Lower leg skin (tissue), 3 donors: Measurements from ENCODE around the gene PNN.

Source experiments
- POLR2A ChIP-seq, 2 donors: fragments of 450-650 bp; IDR thresholded peaks; one replicate each; pipeline ENCODE4 v1.6.1; 2016 to 2017; ENCODE audit warnings: antibody characterized with exemption in 2 of 2, mild to moderate bottlenecking in 1 of 2, moderate library complexity in 1 of 2
- TF ChIP-seq, protein P1 (sequence below), 3 donors: fragments of 450-650 bp; IDR thresholded peaks; one replicate each; pipeline ENCODE4 v1.5.1; 2016; ENCODE audit warnings: antibody characterized with exemption in 3 of 3, mild to moderate bottlenecking in 3 of 3, moderate library complexity in 2 of 3

DNA sequence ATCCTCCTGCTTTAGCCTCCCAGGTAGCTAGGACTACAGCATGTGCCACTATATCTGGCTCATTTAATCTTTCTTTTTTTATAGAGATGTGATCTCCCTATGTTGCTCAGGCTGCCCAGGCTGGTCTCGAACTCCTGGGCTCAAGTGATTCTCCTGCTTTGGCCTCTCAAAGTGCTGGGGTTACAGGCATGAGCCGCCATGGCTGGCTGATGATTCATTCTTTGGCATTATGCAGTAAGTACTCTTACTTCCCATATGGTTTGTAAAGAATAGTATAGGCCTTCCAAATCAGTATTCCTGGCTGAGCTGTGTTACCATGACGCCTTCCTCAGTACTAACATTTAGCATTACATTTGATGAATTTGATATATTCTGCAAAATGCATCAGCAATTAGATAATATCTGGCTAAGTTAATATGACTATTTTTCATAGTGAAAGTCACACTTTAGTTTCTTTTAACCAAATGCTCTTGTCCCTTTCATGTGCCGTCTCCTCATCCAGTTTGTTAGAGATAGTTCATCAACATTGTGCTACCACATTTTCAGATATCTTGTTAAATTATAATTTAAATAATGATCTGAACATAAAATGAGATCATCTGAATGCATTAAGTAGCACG lies 55.5 kb downstream of the PNN start:
- TF ChIP-seq, protein P1, sequence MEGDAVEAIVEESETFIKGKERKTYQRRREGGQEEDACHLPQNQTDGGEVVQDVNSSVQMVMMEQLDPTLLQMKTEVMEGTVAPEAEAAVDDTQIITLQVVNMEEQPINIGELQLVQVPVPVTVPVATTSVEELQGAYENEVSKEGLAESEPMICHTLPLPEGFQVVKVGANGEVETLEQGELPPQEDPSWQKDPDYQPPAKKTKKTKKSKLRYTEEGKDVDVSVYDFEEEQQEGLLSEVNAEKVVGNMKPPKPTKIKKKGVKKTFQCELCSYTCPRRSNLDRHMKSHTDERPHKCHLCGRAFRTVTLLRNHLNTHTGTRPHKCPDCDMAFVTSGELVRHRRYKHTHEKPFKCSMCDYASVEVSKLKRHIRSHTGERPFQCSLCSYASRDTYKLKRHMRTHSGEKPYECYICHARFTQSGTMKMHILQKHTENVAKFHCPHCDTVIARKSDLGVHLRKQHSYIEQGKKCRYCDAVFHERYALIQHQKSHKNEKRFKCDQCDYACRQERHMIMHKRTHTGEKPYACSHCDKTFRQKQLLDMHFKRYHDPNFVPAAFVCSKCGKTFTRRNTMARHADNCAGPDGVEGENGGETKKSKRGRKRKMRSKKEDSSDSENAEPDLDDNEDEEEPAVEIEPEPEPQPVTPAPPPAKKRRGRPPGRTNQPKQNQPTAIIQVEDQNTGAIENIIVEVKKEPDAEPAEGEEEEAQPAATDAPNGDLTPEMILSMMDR (IDR thresholded peaks at IDR 0.05) = no peak
- no peak for TF ChIP-seq POLR2A (IDR thresholded peaks at IDR 0.05)
